OCI-LY1 (cell line): ENCODE measurements around the gene CD5L.

Source experiments
- H2AFZ ChIP-seq: fragments of 200-600 bp; sonication (generic), shearing (Covaris generic); 2 replicates; pipeline ENCODE4 v1.6.0; 2014; ENCODE audit warnings: antibody characterized with exemption, mild to moderate bottlenecking, low read length
- H3F3A ChIP-seq: fragments of 200-600 bp; sonication (generic), shearing (Covaris generic); 2 replicates; pipeline ENCODE4 v1.6.0; 2014; ENCODE audit warnings: mild to moderate bottlenecking, antibody characterized with exemption, low read length, moderate library complexity; ENCODE audit not compliant: insufficient read depth
- H3K27ac ChIP-seq: fragments of 200-600 bp; sonication (generic); 2 replicates; pipeline ENCODE4 v1.5.1; 2014; ENCODE audit warnings: low read length, mixed run types, mild to moderate bottlenecking, low read depth; ENCODE audit not compliant: poor library complexity, severe bottlenecking
- H3K27me3 ChIP-seq: fragments of 200-600 bp; sonication (generic); 2 replicates; pipeline ENCODE4 v1.6.0; 2014; ENCODE audit warnings: antibody characterized with exemption, mild to moderate bottlenecking, low read length, moderate library complexity; ENCODE audit not compliant: insufficient read depth
- H3K36me3 ChIP-seq: fragments of 200-600 bp; sonication (generic); 2 replicates; pipeline ENCODE4 v1.6.1; 2014; ENCODE audit warnings: mild to moderate bottlenecking, antibody characterized with exemption, low read length, moderate library complexity, mixed read lengths; ENCODE audit not compliant: insufficient read depth
- H3K4me1 ChIP-seq: fragments of 200-600 bp; sonication (generic); 2 replicates; pipeline ENCODE4 v1.5.1; 2014; ENCODE audit warnings: mild to moderate bottlenecking, low read length, moderate library complexity; ENCODE audit not compliant: insufficient read depth, severe bottlenecking
- H3K4me2 ChIP-seq: fragments of 200-600 bp; sonication (generic), shearing (Covaris generic); 2 replicates; pipeline ENCODE4 v1.6.1; 2014; ENCODE audit warnings: low read length
- H3K4me3 ChIP-seq: fragments of 200-600 bp; sonication (generic); 2 replicates; pipeline ENCODE4 v1.5.1; 2014; ENCODE audit warnings: low read length, low read depth, mild to moderate bottlenecking, mixed read lengths; ENCODE audit not compliant: poor library complexity, severe bottlenecking
- H3K79me2 ChIP-seq: fragments of 200-600 bp; shearing (Covaris generic); 2 replicates; pipeline ENCODE4 v1.6.1; 2016; ENCODE audit warnings: mixed run types, low read length, mixed read lengths; ENCODE audit not compliant: insufficient read depth
- H3K9ac ChIP-seq: fragments of 200-600 bp; sonication (generic), shearing (Covaris generic); 2 replicates; pipeline ENCODE4 v1.6.1; 2014; ENCODE audit warnings: mild to moderate bottlenecking, low read length, mixed read lengths
- H3K9me2 ChIP-seq: fragments of 200-600 bp; sonication (generic), shearing (Covaris generic); 2 replicates; pipeline ENCODE4 v1.6.1; 2014; ENCODE audit warnings: low read depth, mild to moderate bottlenecking, low read length, mixed read lengths
- H3K9me3 ChIP-seq: fragments of 200-600 bp; shearing (Covaris generic); 2 replicates; pipeline ENCODE4 v1.6.1; 2014; ENCODE audit warnings: low read length, mixed read lengths
- H4K20me1 ChIP-seq: fragments of 200-600 bp; sonication (generic), shearing (Covaris generic); 2 replicates; pipeline ENCODE4 v1.6.0; 2016; ENCODE audit warnings: mild to moderate bottlenecking, low read length; ENCODE audit not compliant: insufficient read depth
- CTCF ChIP-seq: fragments of 200-600 bp; sonication (generic), shearing (Covaris generic); IDR thresholded peaks from 2 replicates; pipeline ENCODE4 v1.5.1; 2017; ENCODE audit warnings: mild to moderate bottlenecking, antibody characterized with exemption, low read length, moderate library complexity, mixed read lengths
- EZH2 ChIP-seq: fragments of 200-600 bp; sonication (generic), shearing (Covaris generic); IDR thresholded peaks from 2 replicates; pipeline ENCODE4 v1.8.0; 2017; ENCODE audit warnings: borderline replicate concordance, mixed run types, mild to moderate bottlenecking, antibody characterized with exemption, low read length, moderate library complexity, mixed read lengths

CD5L gene

GRCh38 chr1:157841708-157842107, at the start of gene CD5L:
Gene CD5L, minus strand, starts transcription at chr1:157841808. Its CDS starts 107 bp downstream, at chr1:157841701.
- Histone ChIP-seq H3K79me2 (no peaks in the 10 kb centered on the region), H3K36me3 (no peaks in the 10 kb centered on the region), H3K9me2 (no peaks in the 10 kb centered on the region), H3K4me2 (no peak within 1 kb of the TSS), H3K27ac (no peak within 1 kb of the TSS), H3F3A (no peaks in the 10 kb centered on the region), H2AFZ (no peak within 1 kb of the TSS), H3K27me3 (no peaks in the 10 kb centered on the region), H3K9me3 (no peaks in the 10 kb centered on the region), H3K9ac (no peak within 1 kb of the TSS), H3K4me1 (peaks cover 36% of the 10 kb centered on the region), H3K4me3 (no peak within 1 kb of the TSS), H4K20me1 (no peaks in the 10 kb centered on the region)
- no peak for TF ChIP-seq CTCF
- TF ChIP-seq EZH2 = no peak

DNA sequence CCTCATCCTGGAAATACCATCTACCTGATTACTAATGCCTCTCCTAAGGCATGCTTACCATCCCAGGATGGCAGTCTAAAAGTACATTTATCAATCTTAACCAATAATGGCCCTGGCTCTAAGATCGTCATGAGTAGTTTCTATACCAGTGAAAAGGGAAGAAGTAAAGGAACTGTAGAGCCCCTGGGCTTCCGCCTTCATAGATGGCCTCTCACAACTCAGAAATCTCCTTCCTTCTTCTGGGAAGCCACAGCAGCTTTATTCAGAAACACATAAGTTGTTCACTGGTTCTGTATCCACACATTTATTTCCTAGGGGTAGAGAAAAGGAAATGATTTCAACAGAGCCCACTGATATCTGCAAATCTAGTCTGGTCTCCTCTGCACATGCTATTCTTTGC, 41.0 kb upstream of the CD5L start:
- H2AFZ ChIP-seq = no peak overlapping the region
- no peaks in the 10 kb centered on the region for H3K4me1 ChIP-seq
- H3K36me3 ChIP-seq = no peaks in the 10 kb centered on the region
- no peaks in the 10 kb centered on the region for H3K9me3 ChIP-seq
- H3K27me3 ChIP-seq = no peaks in the 10 kb centered on the region
- H3K4me3 ChIP-seq = no peak overlapping the region
- H3K4me2 ChIP-seq = no peak overlapping the region
- H3K27ac ChIP-seq = no peak overlapping the region
- H3K9me2 ChIP-seq = no peaks in the 10 kb centered on the region
- TF ChIP-seq CTCF = no peak
- no peak for TF ChIP-seq EZH2
- H3K9ac ChIP-seq = no peak overlapping the region
- no peaks in the 10 kb centered on the region for H4K20me1 ChIP-seq
- H3K79me2 ChIP-seq = no peaks in the 10 kb centered on the region
- H3F3A ChIP-seq = no peaks in the 10 kb centered on the region

DNA sequence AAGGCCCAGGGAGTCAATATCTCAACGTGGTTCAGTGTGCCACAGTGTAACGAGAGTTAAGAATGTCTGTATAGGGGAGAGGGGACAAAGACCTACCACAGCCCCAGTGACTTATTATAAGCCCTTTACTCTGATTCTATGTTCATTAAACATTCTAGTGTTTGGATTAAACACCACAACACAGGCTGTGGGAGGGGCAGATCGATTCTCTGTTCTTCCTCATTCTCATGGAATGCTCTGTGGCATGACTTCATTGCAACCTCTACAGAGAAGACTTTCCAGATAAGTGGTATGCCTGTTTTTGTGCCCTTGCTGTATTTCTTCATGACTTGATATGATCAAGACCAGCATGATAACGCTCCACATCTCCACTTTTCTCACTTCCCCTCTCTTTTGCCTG, 39.0 kb upstream of the CD5L start:
- H3F3A ChIP-seq = no peaks in the 10 kb centered on the region
- TF ChIP-seq CTCF (no peak), EZH2 (no peak)
- H3K4me3 ChIP-seq = no peak overlapping the region
- H3K9ac ChIP-seq = no peak overlapping the region
- H3K9me2 ChIP-seq = no peaks in the 10 kb centered on the region
- H3K79me2 ChIP-seq = no peaks in the 10 kb centered on the region
- H3K9me3 ChIP-seq = no peaks in the 10 kb centered on the region
- H3K4me1 ChIP-seq = no peaks in the 10 kb centered on the region
- no peaks in the 10 kb centered on the region for H3K36me3 ChIP-seq
- no peak overlapping the region for H3K4me2 ChIP-seq
- no peak overlapping the region for H3K27ac ChIP-seq
- H4K20me1 ChIP-seq = no peaks in the 10 kb centered on the region
- no peaks in the 10 kb centered on the region for H3K27me3 ChIP-seq
- H2AFZ ChIP-seq = no peak overlapping the region
